ENCODE measurements around the gene PPP1R12C. TPM values are rescaled to one million over a fixed set of nuclear protein-coding genes. Genes with fewer than 3 reads are reported as not detected.
A peak's percentile ranks its signal among the peaks of the same experiment; 100 is the strongest.

The PPP1R12C gene
- total and polyA plus RNA-seq, 12 donors, result 134 to 283 (median 201) TPM

GRCh38 chr19:55146078-55146704 is 28.8 kb upstream of the PPP1R12C start:
- WGBS, 2 donors, result 4 to 12% methylated on average over 24 to 40 of the region's 41 CpGs
- ATAC-seq (peak in 3 of 8 donors; percentile 2 to 7 (median 2)), DNase-seq (no peak)
- H3K36me3 ChIP-seq, result peaks cover 0 to 23% (median 0%) of the 10 kb centered on the region in 9 donors
- intact Hi-C loops (cut with DNase I), result loop anchor here in 2 of 10 donors (10.0 kb wide), 2 partner anchors 359 to 489 kb away; no protein-coding TSS in a partner anchor
- no peaks in the 10 kb centered on the region for H3K9me3 ChIP-seq
- peak in 7 of 9 donors; percentile 26 to 51 (median 41) for TF ChIP-seq CTCF (IDR thresholded peaks at IDR 0.05)
- H3K4me1 ChIP-seq, result peaks cover 0 to 41% (median 8%) of the 10 kb centered on the region in 9 donors
- H3K27me3 ChIP-seq, result peaks cover 0 to 81% (median 72%) of the 10 kb centered on the region in 7 donors
- H3K27ac ChIP-seq, result peak overlapping the region in 2 of 10 donors; percentile 28 to 31
- peak overlapping the region in 1 of 10 donors; percentile 26 for H3K4me3 ChIP-seq

DNA sequence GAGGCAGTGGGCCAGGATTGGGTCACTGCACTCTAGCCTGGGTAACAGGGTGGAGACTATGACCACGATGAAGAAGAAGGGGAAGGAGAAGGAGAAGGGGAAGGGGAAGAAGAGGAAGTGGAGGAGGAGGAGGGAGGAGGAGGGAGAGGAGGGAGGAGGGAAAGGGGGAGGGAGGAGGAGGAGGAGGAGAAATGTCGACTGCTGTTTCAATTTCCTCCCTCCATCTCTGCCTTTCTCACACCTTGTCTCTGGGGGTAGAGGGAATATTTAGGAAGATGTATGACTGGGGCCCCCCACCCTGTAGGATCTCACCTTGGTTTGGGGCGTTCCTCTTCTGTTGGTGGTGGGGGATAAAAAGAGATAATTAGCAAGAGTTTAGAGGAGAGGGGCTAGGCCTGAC is 27.8 kb upstream of the PPP1R12C start:
- H3K36me3 ChIP-seq, result peaks cover 0 to 25% (median 0%) of the 10 kb centered on the region in 9 donors
- ATAC-seq, result no peak
- peaks cover 0 to 91% (median 78%) of the 10 kb centered on the region in 7 donors for H3K27me3 ChIP-seq
- TF ChIP-seq CTCF (IDR thresholded peaks at IDR 0.05), result no peak
- no peak overlapping the region for H3K27ac ChIP-seq
- H3K9me3 ChIP-seq, result no peaks in the 10 kb centered on the region
- WGBS, 2 donors, result 23 to 47% methylated on average over 3 of the region's 3 CpGs
- H3K4me3 ChIP-seq, result no peak overlapping the region
- no peak for DNase-seq
- peaks cover 0 to 34% (median 4%) of the 10 kb centered on the region in 9 donors for H3K4me1 ChIP-seq
- intact Hi-C loops (cut with DNase I), result loop anchor here in 2 of 10 donors (10.0 kb wide), 2 partner anchors 360 to 490 kb away; no protein-coding TSS in a partner anchor

DNA sequence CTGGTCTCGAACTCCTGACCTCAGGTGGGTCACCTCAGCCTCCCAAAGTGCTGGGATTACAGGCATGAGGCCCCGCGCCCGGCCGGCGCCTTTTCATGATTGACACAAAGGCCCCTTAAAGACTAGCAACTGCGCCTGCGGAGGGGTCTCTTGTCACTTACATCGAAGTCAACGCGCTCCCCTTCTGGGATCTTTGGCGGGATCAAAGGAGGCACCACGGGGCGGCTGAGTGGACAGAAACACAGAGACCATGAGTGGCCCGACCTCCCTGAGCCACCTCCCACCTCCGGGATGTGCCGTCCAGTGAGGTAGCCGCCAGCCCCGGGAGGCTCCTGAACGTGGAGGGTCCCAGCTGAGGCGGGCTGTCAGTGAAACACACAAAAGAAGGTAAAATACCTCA is 24.3 kb upstream of the PPP1R12C start:
- peaks cover 0 to 18% (median under 1%) of the 10 kb centered on the region in 9 donors for H3K4me1 ChIP-seq
- peaks cover 0 to 49% (median 0%) of the 10 kb centered on the region in 9 donors for H3K36me3 ChIP-seq
- 27% methylated on average over 21 of the region's 21 CpGs for whole genome bisulfite sequencing, 2 donors
- peak overlapping the region in 1 of 10 donors; percentile 36 for H3K27ac ChIP-seq
- TF ChIP-seq CTCF (IDR thresholded peaks at IDR 0.05), result no peak
- DNase-seq (no peak), ATAC-seq (peak in 2 of 8 donors; percentile 7 to 13)
- no peaks in the 10 kb centered on the region for H3K9me3 ChIP-seq
- intact Hi-C loops (cut with DNase I), result loop anchor here in 9 of 10 donors (1.0 to 10.0 kb wide), 8 partner anchors 276 to 493 kb away; no protein-coding TSS in a partner anchor
- H3K4me3 ChIP-seq, result no peak overlapping the region
- H3K27me3 ChIP-seq, result peaks cover 0 to 89% (median 77%) of the 10 kb centered on the region in 7 donors

DNA sequence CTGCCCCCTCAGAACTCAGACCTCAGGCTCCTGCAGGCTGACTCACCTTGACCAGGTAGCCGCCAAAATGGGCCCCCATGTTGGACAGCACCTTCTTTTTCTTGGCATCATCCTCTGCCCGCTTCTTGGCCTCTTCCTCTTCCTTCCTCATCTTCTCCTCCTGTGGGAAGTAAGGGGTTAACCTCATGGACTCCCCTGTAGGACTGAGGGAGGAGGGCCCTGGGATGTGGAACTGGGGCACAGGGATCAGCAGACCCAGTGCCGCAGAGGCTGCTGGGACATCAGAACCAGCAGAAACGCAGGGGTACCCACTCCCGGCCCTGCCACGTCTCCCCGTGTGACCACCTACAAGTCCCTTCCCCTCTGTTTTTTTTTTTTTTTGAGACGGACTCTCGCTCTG is 20.5 kb upstream of the PPP1R12C start:
- WGBS, 2 donors, result 57 to 61% methylated on average over 9 of the region's 9 CpGs
- Histone ChIP-seq H3K27ac (no peak overlapping the region), H3K27me3 (peaks cover 0 to 63% (median 55%) of the 10 kb centered on the region in 7 donors), H3K36me3 (peaks cover 0 to 64% (median 0%) of the 10 kb centered on the region in 9 donors), H3K4me1 (peaks cover 0 to 12% (median 0%) of the 10 kb centered on the region in 9 donors), H3K9me3 (no peaks in the 10 kb centered on the region), H3K4me3 (no peak overlapping the region)
- ATAC-seq (no peak), DNase-seq (no peak)
- intact Hi-C loops (cut with DNase I), result loop anchor here in 1 of 10 donors (10.0 kb wide), 1 partner anchor 317 kb away; no protein-coding TSS in a partner anchor
- no peak for TF ChIP-seq CTCF (IDR thresholded peaks at IDR 0.05)

Data from heart right ventricle (tissue), 16 donors.